Activated naive CD8-positive, alpha-beta T cell treated with anti-CD3 and anti-CD28 coated beads, Interleukin-2, amount 50 U/mL, for 16 hours (primary cell): Measurements from ENCODE around the gene CD3G.
"Not testable (repeated sequence)": the region's sequence is repeated elsewhere in the genome, so short reads cannot be mapped to it uniquely, and the experiment has no call there.

ENCODE experiments used
- DNase-seq: peaks from one replicate; pipeline ENCODE4 v3.0.0-alpha.2; 2020; ENCODE audit warnings: low read depth, low spot score

Gene CD3G

DNA sequence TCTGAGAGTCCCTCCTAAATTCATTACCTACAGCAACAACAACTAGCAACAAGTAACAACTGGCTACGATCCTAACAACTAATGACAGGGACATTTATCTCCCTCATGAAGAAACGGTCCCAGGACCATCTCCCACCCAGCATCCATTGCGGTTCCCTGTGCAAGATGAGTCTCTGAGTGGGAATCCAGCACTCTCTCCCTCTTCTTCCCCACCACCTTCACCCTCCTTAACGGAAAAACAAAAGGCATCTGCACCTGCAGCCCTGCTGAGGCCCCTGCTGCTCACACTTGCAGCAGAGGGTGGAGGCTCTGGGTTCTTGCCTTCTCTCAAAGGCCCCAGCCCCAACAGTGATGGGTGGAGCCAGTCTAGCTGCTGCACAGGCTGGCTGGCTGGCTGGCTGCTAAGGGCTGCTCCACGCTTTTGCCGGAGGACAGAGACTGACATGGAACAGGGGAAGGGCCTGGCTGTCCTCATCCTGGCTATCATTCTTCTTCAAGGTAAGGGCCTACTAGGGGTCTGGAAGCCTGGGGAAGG lies at the start of gene CD3G:
Gene CD3G, plus strand, starts transcription at position 364 of the 535 bp plus-strand sequence. Its CDS starts 80 bp downstream, at position 444.
- peak; percentile 28 for DNase-seq

DNA sequence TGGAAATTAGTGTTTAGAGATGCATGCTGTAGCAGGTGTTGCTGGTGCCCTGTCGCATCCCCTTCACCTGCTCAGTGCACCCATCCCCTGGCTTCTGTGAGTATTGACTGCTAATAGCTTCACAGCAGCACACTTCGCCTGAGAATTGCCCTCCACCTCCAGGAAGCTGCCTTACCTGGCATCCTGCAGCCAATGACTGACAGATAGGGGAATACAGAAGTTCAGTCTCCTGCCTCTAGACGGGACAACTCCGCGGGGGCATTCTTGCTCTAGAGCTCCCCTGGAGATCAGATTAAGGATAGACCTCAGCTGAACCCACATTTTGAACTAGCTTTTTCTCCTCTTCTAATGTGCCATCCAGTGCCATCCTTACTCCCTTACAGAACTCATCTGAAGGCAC lies 48.9 kb upstream of the CD3G start:
- DNase-seq, result no peak

DNA sequence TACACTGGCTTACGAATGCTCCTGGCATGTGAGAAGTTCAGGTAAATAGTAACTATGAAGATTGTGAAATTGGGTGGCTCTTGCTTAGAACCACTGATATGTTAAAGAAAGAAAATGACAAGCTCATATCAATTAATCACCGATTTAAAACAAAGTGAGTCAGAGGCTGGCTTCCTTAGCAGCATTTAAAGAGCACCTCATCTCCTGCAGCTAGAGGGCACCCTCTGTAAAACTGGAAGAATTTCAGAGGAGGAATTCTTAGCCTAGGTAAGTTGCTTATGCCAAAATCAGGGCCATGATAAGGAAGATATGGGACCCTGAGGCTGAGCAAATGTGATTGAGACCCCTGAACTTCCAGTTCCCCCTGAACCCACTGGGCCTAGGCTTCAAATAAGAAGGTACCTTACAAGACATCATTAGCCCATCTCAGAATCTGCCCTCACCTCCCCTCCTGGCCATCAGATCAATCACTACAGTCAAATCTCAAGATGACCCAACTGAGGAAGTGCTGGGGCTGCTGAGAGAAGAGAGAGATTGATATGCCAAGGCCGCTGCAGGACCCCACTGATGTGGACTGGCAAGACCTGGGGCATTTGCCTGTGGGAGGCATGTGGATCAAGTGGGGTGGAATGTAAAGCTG lies 48.2 kb upstream of the CD3G start:
- DNase-seq, result no peak

DNA sequence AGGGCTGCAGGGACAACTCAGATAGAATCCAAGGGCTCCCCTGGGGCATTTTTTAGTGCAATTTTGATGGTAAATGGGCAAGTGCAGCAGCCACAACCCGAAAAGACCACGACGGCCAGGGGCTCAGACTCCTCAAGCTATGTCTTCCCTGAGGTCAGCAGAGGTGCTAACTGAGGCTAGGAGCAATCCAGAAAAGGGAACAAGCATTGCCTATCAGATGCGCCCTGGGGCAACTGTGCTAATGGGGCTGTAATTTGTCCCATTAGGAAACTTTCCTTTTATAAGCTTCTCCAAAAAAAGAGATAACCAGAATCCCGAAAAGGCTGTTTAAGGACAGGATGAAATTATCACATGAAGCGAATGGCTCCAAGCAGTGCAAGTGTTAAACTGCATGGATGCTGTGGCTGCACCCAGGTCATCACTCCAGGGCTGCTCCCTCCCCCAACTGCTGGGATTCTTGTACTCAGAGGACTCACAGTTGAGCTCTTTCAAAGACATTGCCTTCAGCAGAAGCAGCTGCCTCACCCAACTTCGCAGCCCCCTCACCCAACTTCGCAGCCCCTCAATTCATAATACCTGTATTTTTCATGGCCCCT lies 42.4 kb upstream of the CD3G start:
- DNase-seq, result no peak

DNA sequence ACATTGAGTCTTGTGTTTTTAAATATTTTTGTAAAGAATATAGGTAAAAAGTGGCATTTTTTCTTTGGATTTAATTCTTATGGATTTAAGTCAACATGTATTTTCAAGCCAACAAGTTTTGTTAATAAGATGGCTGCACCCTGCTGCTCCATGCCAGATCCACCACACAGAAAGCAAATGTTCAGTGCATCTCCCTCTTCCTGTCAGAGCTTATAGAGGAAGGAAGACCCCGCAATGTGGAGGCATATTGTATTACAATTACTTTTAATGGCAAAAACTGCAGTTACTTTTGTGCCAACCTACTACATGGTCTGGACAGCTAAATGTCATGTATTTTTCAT lies 39.9 kb upstream of the CD3G start:
- no peak for DNase-seq

DNA sequence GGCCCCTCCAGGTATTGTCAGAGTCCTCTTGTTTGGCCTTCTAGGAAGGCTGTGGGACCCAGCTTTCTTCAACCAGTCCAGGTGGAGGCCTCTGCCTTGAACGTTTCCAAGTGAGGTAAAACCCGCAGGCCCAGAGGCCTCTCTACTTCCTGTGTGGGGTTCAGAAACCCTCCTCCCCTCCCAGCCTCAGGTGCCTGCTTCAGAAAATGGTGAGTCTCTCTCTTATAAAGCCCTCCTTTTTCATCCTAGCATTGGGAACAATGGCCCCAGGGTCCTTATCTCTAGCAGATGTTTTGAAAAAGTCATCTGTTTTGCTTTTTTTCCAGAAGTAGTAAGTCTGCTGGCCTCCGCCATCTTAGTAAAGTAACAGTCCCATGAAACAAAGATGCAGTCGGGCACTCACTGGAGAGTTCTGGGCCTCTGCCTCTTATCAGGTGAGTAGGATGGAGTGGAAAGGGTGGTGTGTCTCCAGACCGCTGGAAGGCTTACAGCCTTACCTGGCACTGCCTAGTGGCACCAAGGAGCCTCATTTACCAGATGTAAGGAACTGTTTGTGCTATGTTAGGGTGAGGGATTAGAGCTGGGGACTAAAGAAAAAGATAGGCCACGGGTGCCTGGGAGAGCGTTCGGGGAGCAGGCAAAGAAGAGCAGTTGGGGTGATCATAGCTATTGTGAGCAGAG lies 39.4 kb upstream of the CD3G start, which contains the start of gene CD3E:
Gene CD3E, plus strand, starts transcription at position 163 of the 681 bp plus-strand sequence. Its CDS starts 223 bp downstream, at position 386.
- DNase-seq, result no peak

DNA sequence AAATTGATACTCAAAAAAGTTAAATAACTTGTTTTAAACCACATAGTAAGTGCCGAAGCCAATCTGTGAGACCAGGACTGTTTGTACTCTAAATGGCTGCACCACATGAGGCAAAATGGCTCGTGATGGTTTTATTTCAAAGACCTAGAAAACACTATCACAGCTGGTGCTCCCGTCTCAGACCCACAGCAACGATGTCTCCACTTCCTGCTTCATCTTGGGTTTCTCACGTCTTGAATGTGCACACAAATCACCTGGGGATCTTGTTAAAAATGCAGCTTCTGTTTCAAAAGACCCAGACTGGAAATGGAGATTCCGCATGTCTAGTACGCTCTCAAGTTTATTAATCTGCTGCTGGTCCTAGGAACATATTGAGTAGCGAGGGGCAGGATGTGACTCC lies 38.4 kb upstream of the CD3G start:
- DNase-seq, result no peak

DNA sequence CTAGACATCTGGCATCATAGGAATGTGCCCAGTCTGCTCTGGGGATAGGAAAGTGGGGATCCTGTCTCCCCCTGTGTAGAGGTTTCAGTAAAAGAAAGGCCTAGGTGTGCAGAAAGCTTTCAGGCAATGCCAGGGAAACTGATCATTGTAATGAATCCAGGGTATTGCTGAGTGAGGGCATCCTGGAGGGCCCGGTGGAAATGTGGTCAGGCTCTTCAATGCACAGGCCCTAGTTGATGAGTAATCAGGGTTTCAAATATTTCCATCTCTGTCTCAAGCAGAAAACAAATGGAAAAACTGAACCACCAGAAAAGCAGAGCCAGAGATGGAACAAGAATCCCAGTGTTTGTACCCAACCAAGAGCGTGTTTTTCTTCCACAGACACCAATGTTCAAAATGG lies 37.6 kb upstream of the CD3G start:
- no peak for DNase-seq

DNA sequence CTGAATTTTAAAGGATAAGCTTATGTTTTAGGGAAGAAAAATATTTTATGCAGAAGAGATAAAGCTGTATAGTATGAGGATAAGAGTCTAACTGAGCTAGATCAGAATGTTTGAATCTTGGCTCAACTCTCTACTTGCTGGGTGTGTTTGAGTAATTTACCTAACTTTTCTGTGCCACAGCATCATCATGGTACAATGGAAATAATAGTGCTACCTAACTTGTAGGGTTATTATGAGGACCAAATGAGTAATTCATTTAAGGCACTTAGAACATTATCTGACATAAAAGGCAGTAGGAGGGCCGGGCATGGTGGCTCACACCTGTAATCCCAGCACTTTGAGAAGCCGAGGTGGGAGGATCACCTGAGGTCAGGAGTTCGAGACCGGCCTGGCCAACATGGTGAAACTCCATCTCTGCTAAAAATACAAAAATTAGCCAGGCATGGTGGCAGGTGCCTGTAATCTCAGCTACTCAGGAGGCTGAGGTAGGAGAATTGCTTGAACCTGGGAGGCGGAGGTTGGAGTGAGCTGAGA lies 35.1 kb upstream of the CD3G start:
- DNase-seq, result not testable (repeated sequence)

DNA sequence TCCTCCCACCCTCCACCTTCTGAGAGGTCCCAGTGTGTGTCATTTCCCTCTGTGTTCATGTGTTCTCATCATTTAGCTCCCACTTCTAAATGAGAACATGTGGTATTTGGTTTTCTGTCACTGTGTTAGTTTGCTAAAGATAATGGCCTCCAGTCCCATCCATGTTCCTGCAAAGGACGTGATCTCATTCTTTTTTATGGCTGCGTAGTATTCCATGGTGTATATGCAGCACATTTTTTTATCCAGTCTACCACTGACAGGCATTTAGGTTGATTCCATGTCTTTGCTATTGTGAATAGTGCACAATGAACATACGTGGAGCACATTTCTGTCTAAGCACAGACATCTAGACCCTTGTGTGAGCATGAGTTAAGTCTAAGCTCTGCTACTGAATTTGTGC lies 33.9 kb upstream of the CD3G start:
- DNase-seq, result no peak

DNA sequence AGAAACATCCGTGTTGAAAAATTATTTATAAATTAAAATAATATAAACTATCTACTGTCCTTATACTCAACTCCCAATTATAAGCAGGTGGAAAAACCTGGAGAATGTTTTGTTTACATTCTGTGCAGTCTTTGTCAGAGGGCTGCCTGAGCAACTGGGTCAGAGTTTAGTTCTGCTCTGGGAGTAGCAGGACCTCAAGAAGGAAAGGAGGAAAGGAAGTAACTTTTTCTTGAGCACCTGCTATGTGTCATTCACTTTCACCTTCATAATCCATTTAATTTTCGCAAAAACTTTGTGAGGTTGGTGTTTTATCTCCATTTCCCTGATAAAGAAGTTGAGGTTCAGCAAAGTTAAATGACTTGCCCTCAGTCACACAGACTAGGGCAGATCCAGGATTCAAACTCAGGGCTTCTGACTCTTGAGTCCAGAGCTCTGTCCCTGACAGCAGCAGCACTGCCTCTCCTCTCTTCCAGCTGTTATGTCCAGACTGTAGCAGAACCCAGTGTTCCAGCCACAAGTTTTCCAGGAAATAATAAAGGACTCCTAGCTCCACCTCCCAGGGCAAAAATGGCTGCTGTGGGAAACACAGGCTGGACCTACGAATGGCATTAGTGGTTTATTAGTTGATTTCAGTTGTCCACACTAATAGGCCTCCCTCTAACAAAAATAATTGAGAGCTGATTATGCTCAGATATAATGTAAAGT lies 33.2 kb upstream of the CD3G start:
- no peak for DNase-seq

DNA sequence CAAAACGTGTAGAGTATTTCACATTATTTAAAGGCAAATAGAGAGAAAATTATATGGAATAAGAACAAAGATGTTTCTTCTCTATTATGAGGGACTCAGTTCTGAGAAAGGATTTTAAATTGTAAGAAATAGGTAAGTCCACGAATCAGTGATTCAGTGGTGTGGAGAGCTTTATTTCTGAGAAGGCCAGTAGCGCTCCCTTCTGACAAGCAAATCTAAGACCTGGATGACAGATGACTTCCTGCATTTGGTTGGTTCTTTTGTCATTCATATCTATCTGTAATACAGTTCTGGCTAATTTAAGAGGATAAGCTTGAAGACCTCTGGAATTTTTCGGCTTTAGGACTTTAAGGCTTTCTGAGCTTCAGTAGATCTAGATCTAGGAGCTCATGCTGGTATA lies 32.6 kb upstream of the CD3G start:
- no peak for DNase-seq

DNA sequence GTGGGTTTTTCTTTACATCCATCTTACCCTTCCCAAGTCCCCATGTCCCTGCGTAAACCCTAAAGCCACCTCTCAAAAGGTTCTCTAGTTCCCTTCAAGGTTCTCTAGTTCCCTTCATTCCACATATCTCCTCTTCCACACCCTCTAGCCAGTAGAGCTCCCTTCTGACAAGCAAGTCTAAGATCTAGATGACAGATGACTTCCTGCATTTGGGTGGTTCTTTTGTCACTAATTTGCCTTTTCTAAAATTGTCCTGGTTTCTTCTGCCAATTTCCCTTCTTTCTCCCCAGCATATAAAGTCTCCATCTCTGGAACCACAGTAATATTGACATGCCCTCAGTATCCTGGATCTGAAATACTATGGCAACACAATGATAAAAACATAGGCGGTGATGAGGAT lies 31.8 kb upstream of the CD3G start:
- DNase-seq, result no peak

DNA sequence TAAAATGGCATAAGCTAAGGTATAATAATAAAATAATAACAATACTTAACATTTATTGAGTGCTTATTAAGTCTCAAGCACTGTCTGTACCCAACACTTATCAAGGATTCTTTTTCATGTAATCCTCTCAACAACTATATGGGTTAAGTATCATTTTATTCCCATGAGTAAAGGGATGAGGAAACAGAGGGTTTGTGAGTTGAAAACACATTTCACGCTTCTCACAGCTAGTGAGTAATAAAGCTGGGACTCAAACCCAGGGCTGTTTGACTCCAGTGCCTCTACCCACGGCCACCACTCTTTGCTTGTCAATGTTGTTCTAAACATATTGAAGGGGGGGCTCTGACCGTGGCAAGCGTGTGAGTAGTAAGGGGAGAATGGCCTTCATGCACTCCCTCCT lies 30.9 kb upstream of the CD3G start:
- no peak for DNase-seq

DNA sequence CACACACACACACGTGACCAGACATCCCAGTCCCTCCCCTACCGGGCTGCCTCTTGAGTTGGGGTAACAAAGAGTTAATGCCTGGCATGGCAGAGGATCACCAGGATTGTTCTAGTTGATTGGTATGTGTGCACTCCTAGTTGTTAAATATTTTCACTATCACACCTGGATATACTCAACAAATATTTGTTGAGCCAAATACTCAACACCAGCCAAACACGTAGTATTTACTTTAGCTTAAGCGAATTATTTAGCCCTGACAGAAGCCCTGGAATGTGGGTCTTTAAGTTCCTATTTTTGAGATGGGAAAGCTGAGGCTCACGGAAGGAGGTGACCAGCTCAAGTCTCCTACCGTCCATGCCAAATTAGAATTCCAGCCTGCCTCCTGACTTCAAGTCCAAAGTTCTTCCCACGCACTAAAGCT lies 29.1 kb upstream of the CD3G start:
- DNase-seq, result no peak

DNA sequence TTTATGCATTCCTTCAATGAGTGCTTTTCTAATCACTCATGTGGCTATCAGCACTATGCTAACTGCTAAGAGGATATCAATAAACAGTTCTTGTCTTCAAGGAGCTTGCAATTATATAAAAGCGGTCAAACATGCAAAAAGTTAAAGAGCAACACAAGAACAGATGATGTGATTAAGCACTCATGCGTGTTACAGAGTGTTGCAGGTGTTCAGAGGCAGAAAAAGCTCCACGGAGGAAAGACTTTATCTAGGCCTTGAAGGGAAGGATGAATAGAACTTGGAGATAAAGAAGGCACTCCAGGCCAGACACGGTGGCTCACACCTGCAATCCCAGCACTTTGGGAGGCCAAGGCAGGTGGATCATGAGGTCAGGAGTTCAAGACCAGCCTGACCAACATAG lies 26.0 kb upstream of the CD3G start:
- no peak for DNase-seq

DNA sequence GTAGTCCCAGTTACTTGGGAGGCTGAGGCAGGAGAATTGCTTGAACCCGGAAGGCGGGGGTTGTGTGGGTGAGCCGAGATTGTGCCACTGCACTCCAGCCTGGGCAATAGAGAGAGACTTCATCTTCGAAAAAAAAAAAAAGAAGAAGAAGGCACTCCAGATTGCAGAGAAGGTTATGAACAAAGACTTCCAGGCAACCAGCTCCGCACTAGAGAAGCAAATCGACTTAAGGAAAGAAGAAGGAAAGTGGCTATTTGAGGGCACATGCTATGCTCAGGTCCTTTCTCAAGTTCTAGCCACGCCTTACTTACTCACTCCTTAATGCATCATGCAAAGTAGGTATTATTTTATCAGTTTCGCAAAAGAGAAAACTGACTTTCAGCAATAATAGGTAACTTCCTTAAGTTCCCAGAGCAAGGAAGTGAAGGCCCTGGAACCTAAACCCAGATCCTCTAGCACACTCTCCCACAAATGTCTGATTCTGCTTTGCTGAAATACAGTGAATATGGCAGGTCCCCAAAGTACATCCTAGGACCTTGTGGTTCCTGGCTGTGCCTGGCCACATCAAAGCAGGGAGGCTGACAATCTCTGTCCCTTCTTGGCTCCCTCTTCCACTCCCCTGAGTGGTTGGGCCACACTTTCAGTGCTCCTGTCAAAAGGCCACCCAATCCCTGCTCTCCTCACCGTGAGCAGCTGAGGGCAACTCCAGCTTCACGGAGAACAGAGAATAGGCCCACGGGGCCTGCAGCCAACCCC lies 25.4 kb upstream of the CD3G start:
- DNase-seq, result no peak

DNA sequence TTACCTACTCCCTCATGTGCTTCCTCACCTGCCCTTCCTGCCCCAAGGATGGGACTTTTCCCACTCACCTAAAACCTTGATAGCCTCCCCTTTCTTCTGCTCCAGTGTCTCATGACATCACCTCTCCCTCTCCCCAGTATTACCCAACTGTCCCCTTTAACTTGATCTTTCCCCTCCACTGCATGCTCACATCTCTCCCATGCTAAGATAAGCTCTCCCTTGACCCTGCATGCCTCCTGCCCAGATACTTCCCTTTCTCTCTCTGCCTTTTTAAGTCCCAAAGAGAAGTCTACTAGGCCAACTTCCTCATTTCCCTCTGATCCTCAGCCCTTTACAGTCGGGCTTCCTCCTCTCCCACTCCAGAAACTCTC lies 24.8 kb upstream of the CD3G start:
- DNase-seq, result no peak

DNA sequence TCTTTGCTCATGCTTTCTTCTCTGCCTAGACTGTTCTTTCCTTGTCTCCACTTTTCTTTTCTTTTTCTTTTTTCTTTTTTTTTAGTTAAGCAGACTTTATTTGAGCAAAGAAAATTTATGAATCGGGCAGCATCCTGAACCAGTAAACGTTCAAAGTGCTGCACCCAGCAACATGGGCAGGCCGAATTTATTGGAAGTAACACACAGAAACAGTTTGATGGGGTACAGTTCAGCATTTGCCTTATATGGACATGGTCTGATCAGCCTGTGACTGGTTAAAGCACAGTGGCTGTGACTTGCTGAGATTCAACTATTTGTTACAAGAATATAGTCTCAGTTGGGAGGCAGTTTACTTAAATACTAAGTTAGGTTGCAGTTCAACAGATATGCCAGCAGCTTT lies 23.6 kb upstream of the CD3G start:
- no peak for DNase-seq

DNA sequence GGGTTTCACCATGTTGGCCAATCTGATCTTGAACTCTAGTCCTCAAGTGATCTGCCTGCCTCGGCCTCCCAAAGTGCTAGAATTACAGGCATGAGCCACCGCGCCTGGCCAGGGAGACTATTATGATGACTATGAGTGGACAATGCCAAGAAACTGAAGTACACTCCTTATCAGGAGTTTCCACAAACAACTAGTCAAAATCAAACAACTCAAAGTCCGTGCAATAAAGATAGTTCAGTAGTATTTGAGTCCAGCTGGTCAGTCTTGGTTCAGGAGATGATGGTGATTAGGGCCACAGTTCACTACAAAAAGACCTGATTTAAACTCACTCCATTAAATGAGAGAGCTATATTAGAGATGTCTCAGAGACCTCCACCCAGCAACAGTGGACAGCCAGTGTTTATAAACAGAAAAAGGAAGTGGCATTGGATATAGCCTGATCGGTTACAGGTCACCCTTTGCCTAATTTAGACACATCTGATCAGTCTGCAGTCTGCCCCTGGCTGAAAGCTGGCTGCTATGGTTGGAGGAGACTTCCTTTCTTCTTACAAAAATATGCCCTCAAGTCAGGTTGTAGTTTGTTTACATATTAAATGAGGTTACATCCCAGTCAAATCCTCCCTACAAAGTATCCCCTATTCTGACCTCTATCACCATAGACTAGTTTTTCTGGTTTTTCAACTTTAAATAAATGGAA lies 22.6 kb upstream of the CD3G start:
- DNase-seq, result no peak

DNA sequence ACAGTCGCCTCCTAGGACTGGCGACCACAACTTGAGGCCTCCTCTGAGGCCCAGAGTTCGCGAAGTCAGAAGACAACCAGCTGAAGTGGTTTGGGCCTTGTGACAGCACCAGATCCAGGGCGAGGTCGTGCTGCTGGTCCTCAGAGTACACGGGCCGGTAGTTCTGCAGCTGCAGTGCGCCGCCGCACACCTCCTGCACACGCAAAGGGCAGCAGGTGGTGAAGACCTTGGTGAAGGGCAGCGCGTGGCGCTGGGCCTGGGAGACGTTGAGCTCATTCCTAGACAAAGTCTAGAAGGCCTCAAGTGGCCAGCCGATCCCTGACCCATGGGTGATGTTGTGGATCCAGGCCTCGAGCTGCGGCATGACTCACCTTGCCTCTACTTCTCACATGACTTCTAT lies 21.4 kb upstream of the CD3G start:
- no peak for DNase-seq
